Activated CD4-positive, alpha-beta T cell treated with anti-CD3 and anti-CD28 coated beads, Interleukin-2, amount 10 ng/mL, durations not matched to agents 24 days and 14 days (primary cell): ENCODE results near the gene GXYLT1. TPM values are rescaled to one million over a fixed set of nuclear protein-coding genes. Genes with fewer than 3 reads are reported as not detected.
"Not testable (repeated sequence)": the region's sequence is repeated elsewhere in the genome, so short reads cannot be mapped to it uniquely, and the experiment has no call there.

Source experiments
- DNase-seq: peaks from one replicate; pipeline ENCODE4 v3.0.0; 2022
- H3K27ac Mint-ChIP-seq: one replicate; pipeline ENCODE4 v1.8.0; 2022; ENCODE audit warnings: mild to moderate bottlenecking, mixed read lengths
- H3K27me3 Mint-ChIP-seq: one replicate; pipeline ENCODE4 v1.8.0; 2022; ENCODE audit warnings: mixed read lengths
- H3K36me3 Mint-ChIP-seq: one replicate; pipeline ENCODE4 v1.8.0; 2022; ENCODE audit warnings: low read depth, mild to moderate bottlenecking, mixed read lengths
- H3K4me1 Mint-ChIP-seq: one replicate; pipeline ENCODE4 v1.8.0; 2021; ENCODE audit warnings: mixed read lengths
- H3K4me3 Mint-ChIP-seq: one replicate; pipeline ENCODE4 v1.8.0; 2022; ENCODE audit warnings: mild to moderate bottlenecking, moderate library complexity, mixed read lengths
- H3K9me3 Mint-ChIP-seq: one replicate; pipeline ENCODE4 v1.8.0; 2021; ENCODE audit warnings: mixed read lengths
- intact Hi-C: fragments of 100-400 bp; cut with micrococcal nuclease; formaldehyde crosslinking; loops from one replicate; pipeline ENCODE4 v1.15.1; 2023
- total RNA-seq: library from RNA; stranded (reverse); gene quantifications from 2 replicates; pipeline ENCODE4 v1.2.3, GENCODE V29; 2022

Gene GXYLT1, protein sequence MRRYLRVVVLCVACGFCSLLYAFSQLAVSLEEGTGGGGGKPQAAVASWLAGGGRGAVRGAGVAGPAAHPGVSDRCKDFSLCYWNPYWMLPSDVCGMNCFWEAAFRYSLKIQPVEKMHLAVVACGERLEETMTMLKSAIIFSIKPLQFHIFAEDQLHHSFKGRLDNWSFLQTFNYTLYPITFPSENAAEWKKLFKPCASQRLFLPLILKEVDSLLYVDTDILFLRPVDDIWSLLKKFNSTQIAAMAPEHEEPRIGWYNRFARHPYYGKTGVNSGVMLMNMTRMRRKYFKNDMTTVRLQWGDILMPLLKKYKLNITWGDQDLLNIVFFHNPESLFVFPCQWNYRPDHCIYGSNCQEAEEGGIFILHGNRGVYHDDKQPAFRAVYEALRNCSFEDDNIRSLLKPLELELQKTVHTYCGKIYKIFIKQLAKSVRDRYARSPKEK
- 10.5 TPM in 2 replicates for total RNA-seq

GRCh38 chr12:42144408-42145196 lies at the start of gene GXYLT1:
GXYLT1 (minus strand) TSS chr12:42144874; CDS start chr12:42144646, 228 bp downstream.
- Mint-ChIP-seq H3K4me1 (peaks cover 28% of the 10 kb centered on the region), H3K9me3 (no peaks in the 10 kb centered on the region), H3K27ac (peak within 1 kb of the TSS; percentile 85), H3K36me3 (peaks cover 3% of the 10 kb centered on the region), H3K4me3 (peak within 1 kb of the TSS; percentile 90), H3K27me3 (peaks cover 6% of the 10 kb centered on the region)
- peak; percentile 95 for DNase-seq
- intact Hi-C loops, result loop anchor here (1.0 to 10.0 kb wide), 4 partner anchors 46 to 340 kb away; partner anchors contain the start of genes PPHLN1, YAF2 and ZCRB1

- H3K9me3 Mint-ChIP-seq, result no peaks in the 10 kb centered on the region
- no peak overlapping the region for H3K27ac Mint-ChIP-seq
- peaks cover 14% of the 10 kb centered on the region for H3K36me3 Mint-ChIP-seq
- no peak for DNase-seq
- peaks cover 4% of the 10 kb centered on the region for H3K4me1 Mint-ChIP-seq
- intact Hi-C loops, result no loop called here
- no peaks in the 10 kb centered on the region for H3K27me3 Mint-ChIP-seq
- H3K4me3 Mint-ChIP-seq, result no peak overlapping the region
These were observed 48.0 kb upstream of the GXYLT1 start for GRCh38 chr12:42192686-42193085.

- intact Hi-C loops, result no loop called here
- no peak overlapping the region for H3K27ac Mint-ChIP-seq
- no peaks in the 10 kb centered on the region for H3K9me3 Mint-ChIP-seq
- peaks cover 14% of the 10 kb centered on the region for H3K36me3 Mint-ChIP-seq
- H3K4me3 Mint-ChIP-seq, result no peak overlapping the region
- H3K4me1 Mint-ChIP-seq, result peaks cover 4% of the 10 kb centered on the region
- H3K27me3 Mint-ChIP-seq, result no peaks in the 10 kb centered on the region
- no peak for DNase-seq
These were observed 47.6 kb upstream of the GXYLT1 start for GRCh38 chr12:42192258-42192657.

GRCh38 chr12:42190376-42190775 lies 45.7 kb upstream of the GXYLT1 start:
- DNase-seq, result no peak
- Mint-ChIP-seq H3K4me1 (peaks cover 4% of the 10 kb centered on the region), H3K27ac (no peak overlapping the region), H3K4me3 (no peak overlapping the region), H3K36me3 (peaks cover 9% of the 10 kb centered on the region), H3K9me3 (no peaks in the 10 kb centered on the region), H3K27me3 (no peaks in the 10 kb centered on the region)
- intact Hi-C loops, result no loop called here

DNA sequence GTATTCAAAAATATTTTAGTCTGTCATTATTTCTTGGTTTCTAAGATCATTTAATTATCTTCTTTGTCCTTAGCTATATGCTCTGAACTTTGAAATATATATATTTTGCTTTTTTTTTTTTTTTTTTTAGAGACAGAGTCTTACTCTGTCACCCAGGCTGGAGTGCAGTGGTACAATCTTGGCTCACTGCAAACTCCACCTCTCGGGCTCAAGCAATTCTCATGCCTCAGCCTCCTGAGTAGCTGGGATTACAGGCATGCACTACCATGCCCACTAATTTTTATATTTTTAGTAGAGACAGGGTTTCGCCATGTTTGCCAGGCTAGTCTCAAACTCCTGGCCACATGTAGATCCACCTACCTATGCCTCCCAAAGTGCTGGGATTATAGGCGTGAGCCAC lies 43.6 kb upstream of the GXYLT1 start:
- not testable (repeated sequence) for H3K9me3 Mint-ChIP-seq, H3K27me3 Mint-ChIP-seq
- peaks cover 23% of the 10 kb centered on the region for H3K36me3 Mint-ChIP-seq

GRCh38 chr12:42187799-42188198 lies 43.1 kb upstream of the GXYLT1 start:
- Mint-ChIP-seq H3K9me3 (peaks cover 4% of the 10 kb centered on the region), H3K27me3 (no peaks in the 10 kb centered on the region), H3K36me3 (peaks cover 25% of the 10 kb centered on the region), H3K4me3 (no peak overlapping the region), H3K4me1 (peaks cover 6% of the 10 kb centered on the region), H3K27ac (no peak overlapping the region)
- intact Hi-C loops, result no loop called here
- no peak for DNase-seq

More for the DNA sequence above, 43.6 kb upstream of the GXYLT1 start:
- DNase-seq, H3K4me3 Mint-ChIP-seq, H3K4me1 Mint-ChIP-seq, H3K27ac Mint-ChIP-seq, intact Hi-C loops: not testable (repeated sequence)

- peaks cover 21% of the 10 kb centered on the region for H3K36me3 Mint-ChIP-seq
- H3K9me3 Mint-ChIP-seq, result peaks cover 4% of the 10 kb centered on the region
- no peak for DNase-seq
- intact Hi-C loops, result no loop called here
- H3K4me3 Mint-ChIP-seq, result no peak overlapping the region
- H3K27ac Mint-ChIP-seq, result no peak overlapping the region
- H3K4me1 Mint-ChIP-seq, result peaks cover 10% of the 10 kb centered on the region
- no peaks in the 10 kb centered on the region for H3K27me3 Mint-ChIP-seq
These were observed 42.1 kb upstream of the GXYLT1 start for GRCh38 chr12:42186793-42187192.

GRCh38 chr12:42182394-42182793 lies 37.7 kb upstream of the GXYLT1 start:
- peaks cover 4% of the 10 kb centered on the region for H3K9me3 Mint-ChIP-seq
- H3K27ac Mint-ChIP-seq, result peak overlapping the region; percentile 29
- no peak overlapping the region for H3K4me3 Mint-ChIP-seq
- no peak for DNase-seq
- H3K4me1 Mint-ChIP-seq, result peaks cover 9% of the 10 kb centered on the region
- H3K36me3 Mint-ChIP-seq, result peaks cover 25% of the 10 kb centered on the region
- intact Hi-C loops, result no loop called here
- H3K27me3 Mint-ChIP-seq, result no peaks in the 10 kb centered on the region

- peaks cover 9% of the 10 kb centered on the region for H3K4me1 Mint-ChIP-seq
- H3K27me3 Mint-ChIP-seq, result no peaks in the 10 kb centered on the region
- no peak overlapping the region for H3K27ac Mint-ChIP-seq
- intact Hi-C loops, result no loop called here
- no peak overlapping the region for H3K4me3 Mint-ChIP-seq
- peaks cover 4% of the 10 kb centered on the region for H3K9me3 Mint-ChIP-seq
- no peak for DNase-seq
- H3K36me3 Mint-ChIP-seq, result peaks cover 32% of the 10 kb centered on the region
These were observed 36.4 kb upstream of the GXYLT1 start for GRCh38 chr12:42180990-42181596.

DNA sequence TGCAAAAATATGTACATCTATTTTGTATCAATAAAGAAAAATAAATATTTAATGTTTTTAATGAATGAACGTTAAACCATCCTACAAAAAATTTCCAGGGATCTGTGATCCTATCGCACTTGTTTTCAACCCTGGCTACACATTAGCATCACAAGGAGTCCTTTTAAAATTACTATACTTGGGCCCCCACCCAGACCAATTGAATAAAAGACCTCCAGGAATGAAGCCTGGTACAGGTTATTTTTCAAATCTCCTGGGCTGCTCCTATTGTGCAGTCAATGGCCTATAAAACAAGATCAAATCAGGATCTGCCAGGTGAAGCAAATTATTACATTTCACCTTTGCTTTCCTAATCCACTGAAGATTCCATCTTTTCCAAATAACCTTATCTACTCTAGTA lies 33.4 kb upstream of the GXYLT1 start:
- Mint-ChIP-seq H3K9me3 (peaks cover 4% of the 10 kb centered on the region), H3K27ac (no peak overlapping the region), H3K36me3 (peaks cover 26% of the 10 kb centered on the region), H3K27me3 (no peaks in the 10 kb centered on the region), H3K4me1 (peaks cover 7% of the 10 kb centered on the region), H3K4me3 (no peak overlapping the region)
- DNase-seq, result no peak
- intact Hi-C loops, result no loop called here

GRCh38 chr12:42174978-42175377 lies 30.3 kb upstream of the GXYLT1 start:
- Mint-ChIP-seq H3K4me3 (no peak overlapping the region), H3K4me1 (peaks cover 5% of the 10 kb centered on the region), H3K36me3 (peaks cover 26% of the 10 kb centered on the region), H3K27ac (no peak overlapping the region), H3K27me3 (no peaks in the 10 kb centered on the region), H3K9me3 (peaks cover 4% of the 10 kb centered on the region)
- intact Hi-C loops, result no loop called here
- DNase-seq, result no peak

GRCh38 chr12:42173961-42174521 lies 29.4 kb upstream of the GXYLT1 start:
- H3K36me3 Mint-ChIP-seq, result peaks cover 26% of the 10 kb centered on the region
- no peak overlapping the region for H3K4me3 Mint-ChIP-seq
- peaks cover 5% of the 10 kb centered on the region for H3K4me1 Mint-ChIP-seq
- no peaks in the 10 kb centered on the region for H3K27me3 Mint-ChIP-seq
- intact Hi-C loops, result no loop called here
- no peak for DNase-seq
- peaks cover 4% of the 10 kb centered on the region for H3K9me3 Mint-ChIP-seq
- no peak overlapping the region for H3K27ac Mint-ChIP-seq

DNA sequence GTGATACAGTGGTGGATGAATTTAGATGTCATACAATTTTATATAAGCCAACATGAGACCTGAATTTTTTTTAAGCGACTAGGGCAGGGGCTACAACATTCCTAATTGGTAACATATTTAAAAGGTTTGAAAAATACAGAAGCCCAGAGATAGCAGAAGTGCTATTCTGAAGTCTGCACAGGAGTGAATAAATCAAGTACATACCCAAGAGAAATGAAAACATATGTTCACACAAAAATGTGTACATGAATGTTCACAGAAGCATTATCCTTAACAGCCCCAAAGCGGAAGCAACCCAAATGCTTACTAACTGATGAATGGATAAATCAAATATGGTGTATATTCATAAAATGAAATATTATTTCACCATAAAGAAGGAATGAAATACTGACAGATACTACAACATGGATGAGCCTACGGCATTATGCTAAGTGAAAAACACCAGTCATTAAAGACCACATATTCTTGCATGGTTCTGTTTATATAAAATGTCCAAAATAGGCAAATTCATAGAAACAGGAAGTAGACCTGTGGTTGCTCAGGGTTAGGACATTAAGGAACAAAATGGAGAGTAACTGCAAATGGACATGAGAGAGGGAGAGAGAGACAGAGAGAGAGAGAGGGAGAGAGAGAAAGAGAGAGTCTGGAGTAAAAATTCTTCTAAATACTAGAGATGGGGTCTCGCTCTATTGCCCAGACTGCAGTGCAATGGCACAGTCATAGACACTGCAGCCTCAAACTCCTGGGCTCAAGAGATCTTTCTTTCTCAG lies 28.0 kb upstream of the GXYLT1 start:
- Mint-ChIP-seq H3K9me3 (peaks cover 4% of the 10 kb centered on the region), H3K27me3 (no peaks in the 10 kb centered on the region), H3K4me1 (peaks cover 4% of the 10 kb centered on the region), H3K4me3 (no peak overlapping the region), H3K36me3 (peaks cover 25% of the 10 kb centered on the region), H3K27ac (no peak overlapping the region)
- no peak for DNase-seq
- intact Hi-C loops, result no loop called here
